ENCODE results near the gene POP7. TPM values are rescaled to one million over a fixed set of nuclear protein-coding genes. Genes with fewer than 3 reads are reported as not detected.

The POP7 gene
- polyA plus RNA-seq, 1 donor from 2014 or later: 48.6 TPM

DNA sequence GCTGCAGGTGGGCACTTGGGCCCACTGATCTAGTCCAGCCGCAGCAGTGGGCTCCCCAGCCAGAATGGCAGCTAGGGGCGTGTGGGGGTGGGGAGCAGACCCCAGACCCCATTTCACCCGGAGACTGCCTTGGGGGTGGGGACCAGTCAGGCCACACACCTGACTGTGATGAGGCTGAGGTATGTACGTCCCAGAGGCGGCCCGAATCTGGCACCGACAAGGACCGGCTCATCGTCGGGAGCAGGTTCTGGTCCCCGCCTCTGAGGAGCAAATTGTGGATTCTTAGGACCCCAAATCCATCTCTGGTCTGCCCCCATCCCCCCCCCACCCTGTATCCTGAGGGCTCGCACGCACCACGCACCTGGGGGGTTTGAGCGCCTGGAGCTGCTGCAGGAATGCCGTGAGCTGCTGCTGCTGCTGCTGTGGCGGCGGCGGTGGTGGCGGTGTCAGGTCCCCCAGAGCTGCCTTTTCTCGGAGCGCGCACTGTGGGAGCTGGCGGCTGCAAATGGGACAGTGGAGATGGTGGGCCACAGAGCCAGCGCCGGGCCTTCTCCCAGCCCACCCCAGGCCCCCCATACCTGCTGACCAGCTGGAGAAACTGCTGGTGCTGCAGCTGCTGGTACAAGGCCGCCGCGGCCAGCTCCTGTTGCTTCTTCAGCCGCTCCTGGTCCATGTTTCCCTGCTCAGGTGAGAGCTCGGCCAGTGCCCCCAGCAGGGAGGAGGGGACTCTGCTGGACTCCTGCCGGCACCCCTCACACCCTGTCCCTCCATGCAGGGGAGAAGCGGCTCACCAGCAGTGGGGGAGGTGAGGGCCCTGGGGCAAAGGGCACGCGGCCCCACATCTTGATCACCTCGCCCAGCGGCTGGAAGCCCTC is 22.0 kb upstream of the POP7 start:
- Mint-ChIP-seq H3K4me1 (no peaks in the 10 kb centered on the region), H3K36me3 (no peaks in the 10 kb centered on the region), H3K27me3 (no peaks in the 10 kb centered on the region), H3K27ac (no peak overlapping the region), H3K4me3 (no peak overlapping the region), H3K9me3 (no peaks in the 10 kb centered on the region)

DNA sequence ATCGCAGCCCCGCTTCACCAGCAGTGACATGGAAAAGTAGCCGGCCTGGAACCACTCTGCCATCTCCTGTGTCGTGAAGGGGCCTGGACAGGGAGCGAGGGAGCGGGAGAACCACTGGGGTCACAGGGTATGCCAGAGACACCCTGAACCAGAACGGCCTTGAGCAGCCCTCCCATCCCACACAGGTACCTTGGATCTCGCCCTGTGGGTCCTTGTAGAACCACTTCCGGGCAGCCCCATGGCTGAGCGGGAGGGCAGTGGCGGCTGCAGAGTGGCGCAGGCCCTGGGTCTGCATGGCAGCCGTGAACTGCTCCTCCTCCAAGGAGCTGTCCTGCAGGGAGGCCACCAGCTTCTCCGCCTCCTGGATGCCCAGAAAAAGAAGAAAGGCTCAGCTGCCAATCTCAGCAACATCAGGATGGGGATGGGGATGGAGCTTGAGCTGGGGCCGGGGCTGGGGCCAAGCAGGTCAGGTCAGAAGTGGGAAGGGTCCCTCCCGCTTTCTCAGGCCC is 21.3 kb upstream of the POP7 start:
- Mint-ChIP-seq H3K27me3 (no peaks in the 10 kb centered on the region), H3K4me1 (peaks cover 0 to 1% (median 1%) of the 10 kb centered on the region in 3 donors), H3K9me3 (no peaks in the 10 kb centered on the region), H3K27ac (no peak overlapping the region), H3K4me3 (no peak overlapping the region), H3K36me3 (no peaks in the 10 kb centered on the region)

DNA sequence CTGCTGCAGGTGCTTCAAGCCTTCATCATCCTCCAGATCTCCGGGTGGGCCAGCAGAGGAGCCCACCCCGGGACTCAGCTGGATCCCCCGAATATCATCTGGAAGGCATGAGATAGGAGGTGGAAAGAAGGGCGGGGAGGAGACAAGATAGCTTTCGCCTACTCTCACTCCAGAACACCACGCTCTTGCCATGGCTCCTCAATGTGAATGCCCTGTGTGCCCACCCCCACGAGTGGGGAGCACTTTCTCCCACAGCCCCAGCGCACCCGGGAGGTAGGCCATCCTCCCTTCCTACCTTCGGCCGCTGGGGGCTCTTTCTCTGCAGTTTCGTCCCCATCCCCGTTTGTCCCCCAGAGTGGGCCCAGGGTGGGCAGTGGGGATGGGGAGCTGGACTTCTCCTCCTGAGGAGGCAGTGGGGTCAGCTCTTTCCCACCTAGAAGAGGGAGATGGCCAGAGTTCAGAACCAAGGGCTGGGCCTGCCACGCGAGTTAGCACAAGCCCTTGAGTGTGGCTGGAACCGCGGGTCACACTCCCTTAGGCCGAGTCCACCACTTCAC is 20.8 kb upstream of the POP7 start:
- H3K27ac Mint-ChIP-seq: peak overlapping the region in 1 of 3 donors; percentile 32
- H3K9me3 Mint-ChIP-seq: no peaks in the 10 kb centered on the region
- no peaks in the 10 kb centered on the region for H3K27me3 Mint-ChIP-seq
- H3K4me3 Mint-ChIP-seq: peak overlapping the region in 1 of 4 donors; percentile 40
- H3K36me3 Mint-ChIP-seq: no peaks in the 10 kb centered on the region
- H3K4me1 Mint-ChIP-seq: peaks cover 0 to 6% (median 1%) of the 10 kb centered on the region in 3 donors

DNA sequence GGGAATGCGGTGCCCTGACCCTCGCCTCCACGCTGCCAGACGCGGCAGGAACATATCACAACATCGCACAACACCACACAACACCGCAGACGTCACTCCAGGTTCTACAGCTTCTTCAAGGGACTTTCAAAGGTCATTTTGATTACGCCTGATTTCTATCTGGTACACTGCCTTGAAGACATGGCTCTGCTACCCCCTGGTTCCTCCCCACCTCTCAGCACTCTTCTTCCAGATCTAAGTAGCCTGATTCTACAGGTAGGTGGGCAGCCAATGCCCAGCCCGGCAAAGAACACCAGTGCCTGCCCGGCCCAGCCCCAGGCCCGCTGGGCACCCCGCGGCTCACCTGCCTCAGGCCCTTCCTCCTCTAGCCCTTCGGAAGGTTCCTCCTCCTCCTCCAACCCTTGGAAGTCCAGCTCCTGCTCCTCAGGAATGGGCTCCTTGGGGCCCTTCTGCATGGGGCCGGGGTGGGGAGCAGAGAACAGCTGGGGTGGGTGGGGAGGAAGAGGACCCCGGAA is 20.2 kb upstream of the POP7 start:
- H3K4me1 Mint-ChIP-seq: peaks cover 0 to 7% (median 1%) of the 10 kb centered on the region in 3 donors
- no peaks in the 10 kb centered on the region for H3K27me3 Mint-ChIP-seq
- H3K27ac Mint-ChIP-seq: peak overlapping the region in 1 of 3 donors; percentile 32
- H3K36me3 Mint-ChIP-seq: no peaks in the 10 kb centered on the region
- peak overlapping the region in 1 of 4 donors; percentile 40 for H3K4me3 Mint-ChIP-seq
- no peaks in the 10 kb centered on the region for H3K9me3 Mint-ChIP-seq

DNA sequence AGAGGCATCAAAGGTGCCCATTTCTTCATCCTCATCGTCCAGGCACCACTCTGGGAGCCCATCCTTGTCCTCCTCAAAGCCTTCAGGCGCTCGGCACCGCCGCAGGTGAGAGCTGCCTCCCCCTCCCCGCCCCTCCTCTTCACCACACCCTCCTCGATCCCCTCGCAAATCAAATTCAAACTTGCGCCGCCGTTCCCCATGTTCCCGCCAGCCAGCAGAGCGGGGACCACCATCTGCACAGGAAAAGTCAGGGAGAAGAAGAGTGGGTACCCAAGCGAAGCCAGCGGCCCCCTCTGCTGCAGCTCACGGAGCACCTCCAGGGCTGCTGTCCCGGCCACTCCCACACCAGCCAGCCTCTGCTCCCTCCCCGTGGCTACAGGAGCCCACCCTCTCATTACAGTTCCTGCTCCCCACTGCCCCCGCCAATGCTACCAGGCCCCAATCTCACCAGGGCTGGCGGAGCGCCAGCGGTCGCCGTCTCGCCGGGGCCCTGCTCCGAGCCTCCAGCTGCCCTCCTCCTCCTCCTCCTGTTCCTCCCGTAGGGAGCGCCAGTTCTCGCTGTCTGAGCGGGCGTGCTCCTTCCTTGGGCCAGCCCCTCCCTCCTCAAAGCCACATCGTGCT is 19.6 kb upstream of the POP7 start:
- Mint-ChIP-seq H3K4me3 (no peak overlapping the region), H3K9me3 (no peaks in the 10 kb centered on the region), H3K36me3 (no peaks in the 10 kb centered on the region), H3K27ac (no peak overlapping the region), H3K4me1 (peaks cover 0 to 7% (median 1%) of the 10 kb centered on the region in 3 donors), H3K27me3 (no peaks in the 10 kb centered on the region)

DNA sequence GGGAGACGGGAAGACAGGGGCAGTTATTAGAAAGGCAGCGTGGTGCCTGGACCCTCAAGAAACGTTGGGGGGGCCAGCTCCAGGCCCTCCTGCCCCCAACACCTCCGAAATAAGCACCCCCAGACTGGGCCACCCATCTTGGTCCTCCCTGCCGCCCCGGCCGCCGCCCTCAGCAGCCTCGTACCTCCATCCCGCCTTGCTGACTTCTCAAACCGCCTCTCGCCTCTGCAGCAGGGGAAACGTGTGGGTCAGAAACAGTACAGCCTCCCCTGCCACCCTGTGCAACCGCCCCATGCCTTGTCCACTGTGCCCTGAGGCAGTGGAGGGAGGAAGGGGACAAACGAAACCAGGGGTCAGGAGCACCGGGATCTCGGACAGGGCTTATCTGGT is 19.1 kb upstream of the POP7 start:
- Mint-ChIP-seq H3K4me1 (peaks cover 4 to 10% (median 5%) of the 10 kb centered on the region in 3 donors), H3K27ac (no peak overlapping the region), H3K4me3 (no peak overlapping the region), H3K36me3 (no peaks in the 10 kb centered on the region), H3K27me3 (no peaks in the 10 kb centered on the region), H3K9me3 (no peaks in the 10 kb centered on the region)

DNA sequence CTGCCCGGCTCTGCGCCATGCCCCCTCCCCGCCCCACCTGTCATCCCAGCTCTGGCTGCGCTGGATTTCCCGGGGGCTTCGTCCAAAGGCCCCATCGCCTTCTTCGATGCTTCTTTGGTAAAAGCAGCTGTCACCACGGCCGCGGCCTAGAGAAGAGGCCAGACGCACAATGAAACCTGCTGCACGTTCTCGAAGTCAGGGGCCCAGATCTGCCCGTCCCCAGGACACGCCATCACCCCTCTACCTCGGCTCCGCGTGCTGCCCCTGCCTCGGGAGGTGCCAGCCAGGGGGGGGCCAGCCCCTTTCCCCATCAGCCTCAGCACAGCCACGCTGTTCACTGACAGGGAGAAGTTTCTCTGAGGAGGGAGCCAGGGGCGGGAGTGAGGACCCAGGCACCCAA is 18.7 kb upstream of the POP7 start:
- H3K9me3 Mint-ChIP-seq: no peaks in the 10 kb centered on the region
- H3K4me1 Mint-ChIP-seq: peaks cover 8 to 13% (median 9%) of the 10 kb centered on the region in 3 donors
- no peak overlapping the region for H3K4me3 Mint-ChIP-seq
- H3K27ac Mint-ChIP-seq: no peak overlapping the region
- H3K27me3 Mint-ChIP-seq: no peaks in the 10 kb centered on the region
- no peaks in the 10 kb centered on the region for H3K36me3 Mint-ChIP-seq

DNA sequence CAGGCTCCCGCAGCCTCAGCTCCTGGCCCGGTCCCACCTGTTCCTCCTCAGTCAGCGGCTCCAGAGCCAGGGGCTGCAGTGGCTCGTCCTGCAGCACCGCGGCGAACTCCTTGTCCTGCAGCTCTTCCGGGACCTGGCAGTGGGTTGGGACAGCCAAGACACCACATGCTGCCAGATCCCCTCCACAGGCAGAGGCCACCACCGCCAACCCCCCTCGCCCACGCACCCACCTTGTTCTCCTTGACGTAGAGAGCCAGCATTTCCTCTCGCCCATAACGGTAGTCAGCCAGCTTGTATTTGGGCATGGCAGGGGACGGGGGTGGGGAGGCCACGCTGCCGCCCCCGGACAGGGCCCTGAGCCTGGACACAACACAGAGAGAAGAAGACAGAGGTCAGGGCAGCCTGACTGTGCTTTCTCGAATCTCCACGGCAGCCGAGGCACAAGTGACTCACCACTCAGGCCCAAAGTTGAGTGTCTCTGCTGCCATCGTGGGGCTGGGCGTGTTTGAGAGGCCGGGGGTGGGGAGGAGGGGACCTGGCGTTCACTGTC is 18.1 kb upstream of the POP7 start:
- Mint-ChIP-seq H3K36me3 (no peaks in the 10 kb centered on the region), H3K27me3 (no peaks in the 10 kb centered on the region), H3K9me3 (no peaks in the 10 kb centered on the region), H3K4me1 (peaks cover 12 to 19% (median 15%) of the 10 kb centered on the region in 3 donors), H3K4me3 (no peak overlapping the region), H3K27ac (no peak overlapping the region)

DNA sequence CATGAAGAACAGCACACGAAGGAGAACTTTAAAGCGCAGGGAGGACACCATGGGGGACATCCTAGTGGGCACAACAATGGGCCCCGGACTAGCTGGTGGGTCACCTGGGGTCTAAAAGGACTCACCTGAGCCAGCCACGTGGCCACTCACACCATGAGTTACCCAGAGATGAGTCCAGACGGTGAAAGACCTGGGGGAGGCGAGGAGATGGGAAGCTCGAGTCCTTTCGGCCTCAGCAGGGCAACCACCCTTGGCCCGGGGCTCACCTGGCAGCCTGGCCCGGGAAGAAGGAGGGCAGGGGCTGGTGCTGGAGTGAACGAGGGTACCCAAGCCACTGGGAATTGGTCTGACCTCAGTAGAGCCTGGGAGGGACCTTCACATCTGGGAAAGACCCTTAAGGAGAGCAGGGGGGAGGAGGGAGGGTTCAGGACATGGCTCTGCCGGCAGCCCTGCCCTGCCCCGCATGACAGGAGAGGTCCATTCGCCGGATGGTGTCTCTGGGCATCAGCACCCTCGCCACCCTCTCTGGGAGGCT is 17.5 kb upstream of the POP7 start:
- Mint-ChIP-seq H3K27ac (no peak overlapping the region), H3K36me3 (no peaks in the 10 kb centered on the region), H3K9me3 (no peaks in the 10 kb centered on the region), H3K27me3 (no peaks in the 10 kb centered on the region), H3K4me3 (peak overlapping the region in 2 of 4 donors; percentile 53 to 77), H3K4me1 (peaks cover 17 to 23% (median 18%) of the 10 kb centered on the region in 3 donors)

DNA sequence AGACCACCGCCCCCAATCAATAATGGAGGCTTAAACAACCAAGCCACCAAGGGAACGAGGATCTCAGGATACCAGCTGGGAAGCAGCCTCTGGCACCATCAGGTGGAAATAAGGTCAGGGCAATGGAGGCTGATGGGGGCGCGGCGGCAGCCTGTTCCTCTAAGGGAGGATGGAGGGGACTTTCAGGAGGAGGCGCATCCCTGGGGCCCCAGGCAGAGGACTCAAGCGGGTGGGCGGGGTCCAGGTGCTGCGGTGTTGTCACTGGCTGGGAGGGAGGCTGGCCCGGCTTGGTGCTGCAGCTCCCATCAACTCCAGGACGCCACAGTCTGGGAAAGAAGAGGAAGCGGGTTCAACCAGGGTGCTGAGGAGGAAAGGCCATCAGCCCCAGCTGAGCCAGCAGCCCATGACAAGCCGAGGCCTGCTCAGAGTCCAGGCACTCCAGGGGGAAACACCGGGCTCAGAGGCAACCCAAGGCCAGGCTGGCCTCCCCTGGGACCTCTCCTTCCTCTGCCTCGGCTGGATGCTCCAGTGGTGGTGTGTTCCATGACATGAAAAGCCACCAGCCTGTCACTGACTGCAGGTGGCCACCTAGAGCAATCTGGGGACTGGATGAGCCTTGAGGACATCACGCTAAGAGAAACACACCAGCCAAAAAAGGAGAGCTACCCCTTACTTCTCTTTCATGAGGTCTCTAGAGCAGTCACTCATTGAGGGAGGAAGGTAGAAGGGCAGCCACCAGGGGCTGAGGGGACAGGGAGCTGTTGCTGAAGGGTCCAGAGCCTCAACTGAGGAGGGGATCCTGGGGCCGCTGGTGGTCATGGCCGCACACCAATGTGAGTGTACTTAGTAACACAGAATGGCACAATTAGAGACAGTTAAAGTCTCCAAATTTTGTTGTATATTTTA is 16.4 kb upstream of the POP7 start:
- H3K36me3 Mint-ChIP-seq: no peaks in the 10 kb centered on the region
- H3K4me3 Mint-ChIP-seq: peak overlapping the region in 3 of 4 donors; percentile 38 to 53 (median 47)
- peaks cover 17 to 23% (median 18%) of the 10 kb centered on the region in 3 donors for H3K4me1 Mint-ChIP-seq
- no peaks in the 10 kb centered on the region for H3K9me3 Mint-ChIP-seq
- no peaks in the 10 kb centered on the region for H3K27me3 Mint-ChIP-seq
- peak overlapping the region in 2 of 3 donors; percentile 59 to 78 for H3K27ac Mint-ChIP-seq

DNA sequence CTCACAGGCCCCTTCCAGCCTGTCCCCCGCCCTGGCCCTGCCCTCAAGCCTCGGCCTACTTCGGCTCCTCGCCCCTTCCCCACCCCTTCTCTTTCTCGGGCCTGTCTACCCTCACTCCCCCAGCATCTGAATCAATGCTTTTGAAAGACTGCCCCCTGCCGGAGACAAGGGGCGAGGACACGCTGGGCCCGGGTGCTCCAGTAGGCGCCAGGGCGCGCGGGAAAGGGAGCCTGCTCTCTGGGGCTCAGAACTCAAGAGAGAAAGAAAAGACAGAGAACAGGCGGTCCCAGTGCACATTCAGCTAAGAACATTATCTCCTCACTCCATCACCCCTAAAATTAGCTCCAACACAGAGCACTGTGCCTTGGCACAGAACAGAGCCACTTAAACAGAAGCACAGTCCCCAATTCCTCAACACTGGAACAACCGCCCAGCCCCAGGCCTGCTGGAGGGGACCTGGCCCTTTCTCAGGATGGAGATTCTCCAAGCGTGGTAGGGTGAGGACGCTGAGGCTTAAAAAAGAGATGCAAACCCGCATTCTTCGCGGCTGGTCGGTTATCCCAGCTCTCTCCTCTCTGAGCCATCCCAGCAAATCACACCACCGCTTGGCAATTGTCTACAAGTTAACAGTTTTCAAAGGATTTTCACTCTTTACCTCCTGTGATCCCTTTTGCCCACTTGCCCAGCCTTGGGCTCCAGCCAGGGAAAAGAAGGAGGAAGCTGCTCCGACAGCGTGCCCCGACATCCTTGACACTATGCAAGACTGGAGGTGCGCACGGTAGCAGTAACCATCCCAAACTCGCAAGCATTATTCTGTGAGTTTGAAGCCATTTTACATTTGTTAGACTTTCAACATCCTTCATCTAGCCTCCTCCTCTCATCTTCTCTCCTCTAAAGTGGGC is 14.0 kb upstream of the POP7 start:
- peak overlapping the region; percentile 89 to 97 (median 95) for H3K4me3 Mint-ChIP-seq
- no peaks in the 10 kb centered on the region for H3K27me3 Mint-ChIP-seq
- peak overlapping the region; percentile 80 to 96 (median 93) for H3K27ac Mint-ChIP-seq
- H3K4me1 Mint-ChIP-seq: peaks cover 24 to 30% (median 29%) of the 10 kb centered on the region in 3 donors
- H3K9me3 Mint-ChIP-seq: no peaks in the 10 kb centered on the region
- H3K36me3 Mint-ChIP-seq: no peaks in the 10 kb centered on the region

DNA sequence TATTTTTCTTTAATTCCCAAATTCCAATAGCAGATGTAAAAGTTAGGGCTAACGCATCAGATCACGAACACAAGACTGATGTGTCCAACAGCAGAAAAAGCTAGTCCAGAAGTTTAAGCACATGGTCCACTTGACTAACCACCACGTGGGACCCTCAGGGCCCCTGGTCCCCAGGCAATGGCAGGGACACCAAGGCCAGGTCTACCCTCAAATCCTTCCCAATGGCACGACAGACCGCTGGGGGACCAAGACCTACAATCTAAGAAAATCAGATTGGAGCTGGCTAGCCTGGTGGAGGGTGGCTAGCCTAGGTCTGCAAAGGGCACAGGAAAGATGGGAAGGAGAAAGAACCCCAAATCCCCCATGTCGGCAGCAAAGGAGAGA is 13.4 kb upstream of the POP7 start:
- Mint-ChIP-seq H3K27me3 (no peaks in the 10 kb centered on the region), H3K36me3 (no peaks in the 10 kb centered on the region), H3K27ac (peak overlapping the region in 2 of 3 donors; percentile 93 to 96), H3K4me3 (peak overlapping the region; percentile 89 to 97 (median 95)), H3K4me1 (peaks cover 24 to 30% (median 29%) of the 10 kb centered on the region in 3 donors), H3K9me3 (no peaks in the 10 kb centered on the region)

Measured in IgD-negative memory B cell (primary cell).